EL (cell line): ENCODE results near the gene D2HGDH.

Experiments used
- DNase-seq: peaks from one replicate; pipeline ENCODE4 v3.0.0-alpha.2; 2016

The D2HGDH gene

GRCh38 chr2:241734467-241735208 lies at the start of gene D2HGDH:
D2HGDH (plus strand) TSS chr2:241734630; CDS start chr2:241735225, 595 bp downstream.
- DNase-seq: peak; percentile 85

DNA sequence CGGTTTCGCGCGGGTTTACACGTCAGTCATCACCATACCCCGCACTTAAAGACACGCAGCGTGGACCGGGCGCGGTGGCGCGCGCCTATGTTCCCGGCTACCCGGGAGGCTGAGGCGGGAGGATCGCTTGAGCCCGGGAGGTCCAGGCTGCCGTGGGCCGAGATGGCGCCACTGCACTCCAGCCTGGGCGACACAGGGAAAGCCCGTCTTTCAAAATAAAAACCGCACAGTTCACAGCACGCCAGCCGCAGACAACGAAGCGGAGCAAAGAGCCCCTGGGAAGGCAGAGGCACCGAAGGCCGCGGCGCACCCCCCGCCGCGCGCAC lies 48.1 kb upstream of the D2HGDH start:
- DNase-seq: no peak

- peak; percentile 96 for DNase-seq
These were observed 47.6 kb upstream of the D2HGDH start, which contains the start of gene DTYMK for GRCh38 chr2:241686650-241687425. DTYMK (minus strand) TSS chr2:241686815; CDS start chr2:241686783, 32 bp downstream.

DNA sequence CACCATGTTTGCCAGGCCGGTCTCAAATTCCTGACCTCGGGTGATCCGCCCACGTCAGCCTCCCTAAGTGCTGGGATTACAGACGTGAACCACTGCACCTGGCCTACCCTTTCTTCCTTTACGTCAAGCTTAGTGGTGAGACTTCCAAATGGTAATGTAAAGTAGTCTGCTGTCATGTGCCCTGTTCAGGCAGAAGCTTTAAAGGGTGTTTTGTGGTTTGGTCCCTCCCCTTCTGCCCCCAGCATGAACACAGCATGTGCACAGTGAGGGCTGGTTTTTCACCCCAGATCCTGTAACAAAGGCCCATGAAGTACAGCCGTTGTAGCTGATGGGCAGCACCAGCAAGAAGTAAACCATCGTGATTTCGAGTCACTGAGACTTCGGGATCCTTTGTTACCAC lies 45.1 kb upstream of the D2HGDH start:
- no peak for DNase-seq

DNA sequence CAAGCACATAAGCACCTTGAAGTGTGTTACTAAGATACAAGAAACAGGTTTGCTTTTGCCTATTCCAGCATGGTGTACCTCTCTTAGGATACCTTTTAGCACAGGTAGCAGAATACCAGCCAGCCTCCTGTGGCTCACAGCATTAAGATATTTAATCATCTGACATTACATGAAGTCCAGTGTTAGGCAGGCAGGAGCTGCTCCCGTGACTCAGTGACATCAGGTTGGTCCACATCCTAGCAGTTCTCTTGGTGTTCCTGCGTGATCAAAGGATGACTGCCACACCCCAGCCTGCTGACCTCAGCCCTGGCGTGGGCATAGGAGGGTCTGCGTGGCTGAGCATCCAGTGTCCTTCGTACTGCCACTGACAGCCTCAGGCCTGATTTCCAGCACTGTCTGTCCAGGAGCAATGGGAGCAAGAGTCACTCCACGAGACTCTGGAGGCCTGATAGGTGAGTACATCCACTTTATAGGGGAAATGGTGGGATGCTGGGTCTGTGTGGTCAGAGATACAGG lies 44.2 kb upstream of the D2HGDH start:
- DNase-seq: no peak

- peak; percentile 83 for DNase-seq
These were observed 42.0 kb upstream of the D2HGDH start for GRCh38 chr2:241692448-241692847.

DNA sequence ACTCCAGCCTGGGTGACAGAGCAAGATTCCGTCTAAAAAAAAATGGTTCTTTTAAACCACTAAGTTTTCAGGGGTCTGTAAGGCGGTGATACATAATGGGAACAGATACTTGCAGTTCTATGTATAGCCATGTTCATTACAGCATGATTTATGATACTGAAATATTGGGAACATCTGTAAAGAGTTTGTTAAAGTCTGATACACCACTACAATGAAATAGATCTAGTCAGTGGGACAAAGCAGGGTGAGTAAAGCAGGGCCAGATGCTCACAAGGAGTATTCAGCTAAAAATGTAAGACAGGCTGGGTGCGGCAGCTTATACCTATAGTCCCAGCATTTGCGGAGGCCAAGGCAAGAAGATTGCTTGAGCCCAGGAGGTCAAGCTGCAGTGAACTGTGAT lies 38.8 kb upstream of the D2HGDH start:
- DNase-seq: no peak

- no peak for DNase-seq
These were observed 33.4 kb upstream of the D2HGDH start for GRCh38 chr2:241701149-241701398.

- DNase-seq: peak; percentile 92
These were observed 32.9 kb upstream of the D2HGDH start, which contains the start of gene ING5 for GRCh38 chr2:241701399-241702154. ING5 (plus strand) TSS chr2:241702039; CDS start chr2:241702066, 27 bp downstream.

DNA sequence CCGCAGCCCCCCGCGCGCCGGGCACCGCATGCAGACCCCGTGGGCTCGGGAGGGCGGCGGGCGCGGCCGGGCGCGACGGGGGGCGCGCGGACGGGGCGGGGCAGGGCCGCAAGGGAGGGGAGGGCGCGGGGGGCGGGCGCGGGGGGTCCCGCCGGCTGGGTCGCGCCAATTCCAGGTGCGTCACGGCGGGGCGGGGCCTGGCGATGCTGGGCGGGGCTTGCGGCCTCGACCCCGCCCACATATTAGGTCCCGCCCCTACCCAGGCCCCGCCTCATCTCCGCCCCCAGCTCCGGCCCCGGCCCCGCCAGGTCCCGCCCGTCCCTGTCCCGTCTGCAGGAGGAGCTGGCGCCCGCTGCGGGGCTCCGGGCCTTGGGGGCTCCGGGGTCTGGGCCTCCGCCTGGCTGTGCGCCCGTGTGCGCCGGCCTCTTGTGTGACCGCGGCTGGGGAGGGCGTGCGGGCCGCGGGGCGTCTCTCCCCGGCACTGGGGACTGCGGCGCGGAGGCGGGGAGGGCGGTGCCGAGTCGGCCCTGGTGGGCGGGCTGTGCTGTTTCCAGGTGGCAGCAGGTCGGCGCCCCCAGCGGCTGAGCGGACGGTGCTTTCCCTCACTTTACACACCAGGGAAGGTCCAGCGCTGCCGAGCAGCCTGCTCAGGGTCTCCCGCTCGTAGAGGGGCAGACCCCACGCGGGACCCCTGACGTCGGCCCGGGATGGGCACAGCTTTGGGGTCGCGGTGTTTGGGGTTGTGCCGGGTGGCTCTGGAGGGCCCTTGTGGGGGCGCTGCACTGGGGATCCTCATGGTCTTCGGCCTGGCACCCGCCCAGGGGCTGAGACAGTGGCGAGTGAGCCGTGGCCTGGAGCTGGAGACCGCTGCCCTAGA lies 32.0 kb upstream of the D2HGDH start:
- DNase-seq: peak; percentile 74

DNA sequence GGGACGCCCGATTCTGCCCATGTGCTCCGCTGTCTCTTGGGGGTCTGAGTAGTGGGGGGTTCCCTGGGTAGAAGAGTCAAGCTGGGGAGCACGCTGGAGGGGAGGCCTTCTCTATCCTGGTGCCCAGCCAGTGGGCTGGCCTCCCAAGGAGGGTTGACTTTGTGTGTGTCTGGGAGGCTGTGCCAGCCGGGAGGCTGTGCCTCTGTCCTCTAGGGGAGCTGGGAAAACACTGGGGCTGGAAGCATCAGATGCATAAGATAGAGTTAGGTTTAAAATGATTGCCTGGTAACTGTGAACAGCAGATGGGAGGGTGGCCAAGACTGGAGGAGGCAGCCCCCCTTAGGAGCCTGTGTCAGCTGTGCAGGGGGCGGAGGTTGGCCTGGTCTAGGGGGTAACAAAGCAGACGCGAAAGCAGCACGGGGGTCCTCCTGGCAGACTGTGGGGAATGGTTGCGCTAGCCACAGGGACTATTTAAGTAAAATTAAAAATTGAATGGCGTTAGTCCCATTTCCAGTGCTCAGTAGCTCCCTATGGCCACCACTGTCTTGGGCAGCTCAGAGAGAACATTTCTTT lies 31.3 kb upstream of the D2HGDH start:
- peak; percentile 28 for DNase-seq

- no peak for DNase-seq
These were observed 27.9 kb upstream of the D2HGDH start for GRCh38 chr2:241706537-241706936.

DNA sequence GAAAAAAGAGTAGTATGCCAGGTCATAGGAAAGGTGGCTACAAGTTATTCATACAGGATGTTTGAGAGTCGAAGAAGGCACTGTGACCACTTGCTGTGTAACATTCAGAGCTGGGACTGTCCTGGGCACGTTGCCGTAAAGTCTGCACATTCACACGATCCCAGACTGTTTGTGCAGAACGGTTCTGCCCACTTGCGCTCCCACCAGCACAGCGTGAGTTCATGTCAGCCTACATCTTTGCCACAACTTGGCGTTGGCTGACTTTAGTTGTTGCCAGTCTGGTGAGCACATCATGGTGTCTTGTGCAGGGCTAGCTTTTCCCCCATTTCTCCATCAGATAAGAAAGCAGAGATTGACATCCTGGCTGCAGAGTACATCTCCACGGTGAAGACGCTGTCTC lies 25.6 kb upstream of the D2HGDH start:
- no peak for DNase-seq

DNA sequence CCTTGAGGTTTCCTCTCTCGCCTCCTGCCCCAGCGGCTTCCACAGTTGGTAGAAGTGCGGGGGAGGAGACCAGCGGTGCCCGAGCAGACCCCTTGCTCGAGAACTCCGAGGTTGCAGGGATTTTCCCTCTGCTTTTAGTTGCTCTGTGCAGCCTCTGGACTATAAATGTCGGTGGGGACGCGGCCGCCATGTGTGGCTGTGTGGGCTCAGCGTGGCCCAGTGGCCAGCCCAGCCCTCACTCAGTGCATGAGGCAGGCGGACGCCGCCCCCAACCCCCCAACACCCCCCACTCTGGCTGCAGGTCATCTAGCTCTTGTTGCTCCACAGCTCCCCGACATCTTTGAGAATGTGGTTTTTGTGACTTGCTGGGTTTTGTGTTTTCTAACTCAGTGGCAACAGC lies 15.3 kb upstream of the D2HGDH start:
- DNase-seq: no peak

GRCh38 chr2:241720099-241720498 lies 14.3 kb upstream of the D2HGDH start:
- DNase-seq: no peak

DNA sequence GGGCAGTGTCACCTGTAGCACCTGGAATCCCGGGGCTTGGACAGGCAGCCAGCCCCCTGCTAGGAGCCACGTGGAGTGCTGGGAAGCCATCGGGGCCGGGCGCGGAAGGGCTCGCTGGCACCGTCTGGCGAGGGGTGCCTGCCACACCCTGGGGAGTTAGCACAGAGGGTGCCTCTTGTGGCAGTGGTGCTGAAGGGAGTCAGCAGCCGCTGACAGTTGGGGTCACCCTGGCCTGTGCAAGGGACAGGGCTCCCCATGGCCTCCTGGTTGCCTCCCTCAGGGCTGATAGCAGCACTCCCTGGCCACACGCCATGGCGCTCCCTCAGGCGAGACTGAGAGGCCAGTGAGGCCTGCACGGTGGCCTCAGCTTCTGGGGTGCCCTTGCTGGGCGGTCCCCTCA lies 13.9 kb upstream of the D2HGDH start:
- DNase-seq: no peak

DNA sequence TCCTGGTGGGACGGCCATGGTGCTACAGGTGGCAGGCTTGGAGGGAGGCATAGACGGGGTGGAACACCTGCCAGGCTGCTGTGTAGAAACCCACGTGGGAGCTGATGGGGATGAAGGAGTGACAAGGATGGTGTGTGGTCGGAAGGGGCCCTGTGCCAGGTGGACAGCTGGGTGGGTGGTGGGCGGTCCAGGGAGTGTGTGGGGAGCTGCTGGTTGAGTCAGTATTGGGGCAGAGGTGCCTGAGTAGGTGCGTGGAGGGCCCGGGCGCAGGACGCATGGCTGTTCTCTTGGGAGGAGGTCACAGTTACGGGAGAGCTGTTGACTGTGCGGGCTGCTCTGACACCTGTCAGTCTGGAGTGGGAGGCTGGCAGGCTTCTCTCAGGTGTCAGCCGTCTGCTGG lies 12.6 kb upstream of the D2HGDH start:
- no peak for DNase-seq

GRCh38 chr2:241722896-241723454 lies 11.5 kb upstream of the D2HGDH start:
- DNase-seq: no peak

DNA sequence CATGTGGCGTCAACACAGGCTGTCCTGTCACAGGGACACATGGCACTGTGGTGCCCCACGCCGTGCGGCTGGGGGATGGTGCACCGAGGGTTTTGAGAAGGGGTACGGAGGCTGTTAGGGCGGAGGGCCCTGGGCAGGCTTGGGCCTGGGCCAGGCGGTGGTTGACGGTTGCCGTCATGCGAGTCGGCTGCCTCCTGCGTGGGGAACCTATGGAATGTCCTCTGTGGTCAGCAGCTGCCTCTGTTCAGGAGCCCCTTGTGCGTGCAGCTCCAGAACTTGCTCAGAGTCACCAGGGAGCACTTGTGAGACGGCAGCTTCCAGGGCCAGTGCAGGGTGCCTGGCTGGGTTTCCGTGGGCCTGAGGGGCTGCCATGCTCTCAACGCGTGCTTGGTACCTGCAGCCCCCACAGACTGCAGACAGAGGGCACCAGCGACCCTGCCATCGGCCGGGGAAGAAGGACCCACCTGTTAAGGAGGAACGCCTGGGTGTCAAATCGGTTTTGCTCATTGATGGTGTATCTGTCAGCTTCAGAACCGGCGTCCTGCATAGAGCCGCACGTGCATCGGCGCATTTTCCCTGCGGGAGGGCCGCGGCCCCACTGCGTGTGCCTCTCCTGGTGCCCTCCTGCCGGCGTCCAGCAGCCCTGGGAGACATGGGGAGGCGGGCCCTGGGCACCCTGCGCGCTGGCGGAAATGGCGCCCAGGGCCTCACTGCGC lies 10.0 kb upstream of the D2HGDH start:
- no peak for DNase-seq

DNA sequence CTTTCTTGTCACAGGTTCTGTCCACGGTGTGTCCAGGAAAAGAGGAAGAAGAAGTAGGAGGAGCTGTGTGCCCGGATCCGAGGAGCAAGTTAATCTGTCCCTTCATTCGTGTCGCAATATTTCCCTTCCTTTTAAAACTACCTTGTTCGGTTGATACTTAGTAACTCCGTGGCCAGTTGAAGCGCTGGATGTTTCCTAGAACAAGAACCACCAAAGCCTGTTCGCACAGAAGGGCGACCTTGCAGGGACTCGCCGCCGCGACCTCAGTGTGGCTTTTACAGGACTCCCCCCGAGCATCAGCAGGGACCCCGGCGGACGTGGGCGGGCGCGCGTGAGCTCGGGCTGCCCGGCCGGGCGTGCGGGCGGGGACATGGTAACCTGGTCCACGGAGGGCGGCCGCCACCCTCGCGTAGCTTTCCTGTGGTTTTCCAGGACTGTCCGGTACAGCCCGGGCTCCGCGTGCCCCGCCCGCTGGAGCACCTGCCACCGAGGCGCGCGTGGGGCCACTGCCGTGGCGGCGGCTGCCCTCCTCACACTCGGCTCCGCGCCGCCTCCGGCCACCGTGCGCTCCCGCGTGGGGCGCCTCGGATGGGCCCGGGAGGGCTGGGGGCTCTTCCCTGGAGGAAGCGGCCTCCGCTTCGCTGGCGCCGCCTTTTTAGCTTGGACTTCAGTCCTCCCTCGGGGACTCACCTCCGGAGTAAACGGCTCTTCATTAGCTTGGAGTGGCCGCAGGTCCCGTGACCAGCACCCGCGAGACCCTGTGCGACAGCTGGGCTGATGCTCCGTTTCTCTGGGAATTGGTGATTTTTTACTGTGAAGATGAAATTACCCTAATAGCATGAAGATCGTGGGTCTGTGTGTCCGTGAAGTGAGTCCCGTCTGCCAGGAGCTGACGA lies 9.2 kb upstream of the D2HGDH start:
- DNase-seq: no peak
